Measurements from ENCODE around the gene PDLIM3.
"Not testable (repeated sequence)": the region's sequence is repeated elsewhere in the genome, so short reads cannot be mapped to it uniquely, and the experiment has no call there.

The PDLIM3 gene

DNA sequence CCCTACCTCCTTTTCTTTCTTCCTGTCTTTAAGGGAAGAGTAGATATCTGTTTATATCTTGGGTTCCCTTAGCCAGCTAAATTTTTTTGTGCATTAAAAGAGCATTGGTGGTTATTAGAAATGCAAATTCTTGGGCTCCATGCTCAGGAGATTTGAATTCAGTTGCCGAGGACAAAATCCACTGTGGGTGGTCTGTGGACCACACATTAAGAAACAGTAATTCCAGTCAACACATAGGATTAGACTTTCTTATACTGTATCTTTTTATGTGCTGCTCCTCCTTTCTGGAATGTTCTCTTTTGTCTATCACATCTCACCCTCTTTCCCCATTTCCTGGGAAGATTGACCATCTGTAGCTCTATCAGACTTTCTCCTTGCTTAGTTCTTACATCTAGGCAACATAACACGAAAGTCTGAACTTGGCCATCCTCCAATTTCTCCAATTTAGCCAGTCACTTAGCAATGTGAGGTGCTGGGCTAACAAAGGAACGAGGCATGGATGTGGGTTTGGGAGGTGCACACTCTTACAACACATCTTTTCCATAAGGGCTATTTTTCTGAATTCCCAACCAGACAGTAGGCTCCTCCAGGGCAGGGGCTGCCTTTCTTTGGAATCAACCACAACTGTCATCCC lies 5.3 kb upstream of the PDLIM3 start:
- H3K27ac Mint-ChIP-seq, result no peak overlapping the region

DNA sequence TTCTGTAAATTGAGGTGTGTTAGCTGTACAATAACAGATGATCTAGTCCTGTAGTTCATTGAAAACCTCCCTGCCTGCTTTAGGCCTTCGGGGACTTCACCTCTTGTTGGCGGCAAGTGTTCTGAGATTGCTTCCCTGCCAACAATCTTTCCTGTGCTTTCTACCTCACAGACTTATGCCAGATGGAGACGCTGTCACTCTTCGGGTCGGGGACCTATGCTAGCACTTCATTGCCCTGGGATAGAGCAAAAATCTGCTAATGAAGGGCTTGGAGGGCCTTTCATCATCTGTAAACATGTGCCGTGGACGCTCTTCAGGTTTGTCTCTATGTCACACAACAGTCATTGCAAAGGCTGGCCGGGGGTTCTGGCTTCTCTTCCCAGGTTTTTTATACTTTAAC lies 4.7 kb upstream of the PDLIM3 start:
- no peaks in the 10 kb centered on the region for H3K4me1 Mint-ChIP-seq (ENCODE audit: low read depth)
- no peaks in the 10 kb centered on the region for H3K9me3 Mint-ChIP-seq
- peaks cover 24% of the 10 kb centered on the region for H3K27me3 Mint-ChIP-seq
- H3K27ac Mint-ChIP-seq, result no peak overlapping the region
- H3K36me3 Mint-ChIP-seq (ENCODE audit: low read depth), result no peaks in the 10 kb centered on the region
- no peak overlapping the region for H3K4me3 Mint-ChIP-seq

More for the DNA sequence above, 5.3 kb upstream of the PDLIM3 start:
- Mint-ChIP-seq H3K36me3 (ENCODE audit: low read depth) (no peaks in the 10 kb centered on the region), H3K9me3 (no peaks in the 10 kb centered on the region), H3K4me1 (ENCODE audit: low read depth) (no peaks in the 10 kb centered on the region), H3K27me3 (peaks cover 22% of the 10 kb centered on the region), H3K4me3 (no peak overlapping the region)

DNA sequence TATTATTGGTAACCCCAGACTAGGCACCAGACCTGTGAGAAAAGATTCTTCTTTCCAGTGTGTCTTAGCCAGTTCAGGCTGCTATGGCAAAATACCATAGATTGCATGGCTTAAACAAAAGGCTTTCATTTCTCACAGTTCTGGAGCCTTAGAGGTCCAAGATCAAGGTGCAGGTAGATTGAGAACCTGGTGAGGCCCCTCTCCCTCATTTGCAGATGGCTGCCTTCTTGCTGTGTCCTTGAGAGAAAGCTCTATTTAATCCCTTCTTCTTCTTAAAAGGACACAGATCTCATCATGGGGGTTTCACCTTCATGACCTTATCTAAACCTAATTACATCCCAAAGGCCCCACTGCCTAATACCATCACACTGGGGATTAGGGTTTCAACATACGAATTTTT lies 3.5 kb upstream of the PDLIM3 start:
- H3K27ac Mint-ChIP-seq, result no peak overlapping the region
- no peaks in the 10 kb centered on the region for H3K9me3 Mint-ChIP-seq
- no peak overlapping the region for H3K4me3 Mint-ChIP-seq
- peaks cover 3% of the 10 kb centered on the region for H3K4me1 Mint-ChIP-seq (ENCODE audit: low read depth)
- H3K27me3 Mint-ChIP-seq, result peaks cover 31% of the 10 kb centered on the region
- H3K36me3 Mint-ChIP-seq (ENCODE audit: low read depth), result no peaks in the 10 kb centered on the region

DNA sequence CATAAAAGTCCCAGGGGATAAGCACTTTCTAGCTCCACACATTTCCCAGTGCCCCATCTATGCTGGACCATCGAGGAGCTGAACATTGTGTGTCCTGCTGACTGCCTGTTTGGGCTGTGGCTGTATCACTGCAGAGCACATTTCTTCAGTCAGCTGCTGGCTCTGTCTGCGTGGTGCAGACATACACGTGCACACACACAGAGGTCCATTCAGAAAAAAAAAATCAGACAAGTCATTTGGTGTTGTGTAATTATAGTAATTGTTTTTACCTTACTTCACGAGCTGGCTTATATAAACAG lies 1.1 kb upstream of the PDLIM3 start:
- peaks cover 3% of the 10 kb centered on the region for H3K4me1 Mint-ChIP-seq (ENCODE audit: low read depth)

DNA sequence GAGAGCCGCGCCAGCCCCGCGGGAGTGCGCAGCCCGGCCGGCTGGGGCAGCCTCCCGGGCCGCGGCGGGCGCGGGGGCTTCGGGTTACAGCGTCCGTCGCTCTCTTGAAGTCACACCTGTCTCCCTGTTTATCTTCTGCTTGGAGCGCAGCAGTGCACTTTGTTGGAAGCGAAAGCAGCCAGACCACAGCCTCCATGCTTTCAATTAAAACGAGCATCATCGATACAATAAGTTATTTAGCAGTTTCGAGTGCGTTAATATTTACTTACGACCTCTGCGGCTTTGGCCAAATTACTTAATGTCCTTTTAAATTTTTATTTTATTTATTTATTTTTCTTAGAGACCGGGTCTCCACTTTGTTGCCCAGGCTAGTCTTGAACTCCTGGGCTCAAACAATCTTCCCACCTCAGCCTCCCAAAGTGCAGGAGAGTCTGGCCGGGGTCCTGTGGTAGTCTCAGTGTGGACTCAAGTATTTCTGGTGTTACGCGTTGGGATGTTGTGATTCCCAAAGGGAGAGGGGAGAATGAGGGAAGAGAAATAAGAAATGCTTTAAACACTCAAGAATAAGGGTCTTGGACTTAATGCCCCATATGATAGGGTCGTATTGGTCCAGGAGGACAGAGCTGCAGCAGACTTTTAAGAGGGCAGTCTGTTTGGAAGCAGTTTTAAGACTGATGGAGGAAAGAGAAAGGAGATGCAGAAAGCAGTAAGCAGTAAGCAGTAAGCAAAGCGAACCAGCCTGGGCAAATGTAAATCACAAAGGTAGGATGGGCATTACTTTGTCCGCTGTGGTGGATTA lies 504 bp upstream of the PDLIM3 start:
- Mint-ChIP-seq H3K4me1 (ENCODE audit: low read depth) (peaks cover 3% of the 10 kb centered on the region), H3K4me3 (peak overlapping the region; percentile 42), H3K9me3 (no peaks in the 10 kb centered on the region), H3K27me3 (peaks cover 39% of the 10 kb centered on the region), H3K36me3 (ENCODE audit: low read depth) (no peaks in the 10 kb centered on the region), H3K27ac (no peak overlapping the region)

More for the DNA sequence above, 1.1 kb upstream of the PDLIM3 start:
- Mint-ChIP-seq H3K27me3 (peaks cover 38% of the 10 kb centered on the region), H3K27ac (no peak overlapping the region), H3K9me3 (no peaks in the 10 kb centered on the region), H3K36me3 (ENCODE audit: low read depth) (no peaks in the 10 kb centered on the region), H3K4me3 (no peak overlapping the region)

DNA sequence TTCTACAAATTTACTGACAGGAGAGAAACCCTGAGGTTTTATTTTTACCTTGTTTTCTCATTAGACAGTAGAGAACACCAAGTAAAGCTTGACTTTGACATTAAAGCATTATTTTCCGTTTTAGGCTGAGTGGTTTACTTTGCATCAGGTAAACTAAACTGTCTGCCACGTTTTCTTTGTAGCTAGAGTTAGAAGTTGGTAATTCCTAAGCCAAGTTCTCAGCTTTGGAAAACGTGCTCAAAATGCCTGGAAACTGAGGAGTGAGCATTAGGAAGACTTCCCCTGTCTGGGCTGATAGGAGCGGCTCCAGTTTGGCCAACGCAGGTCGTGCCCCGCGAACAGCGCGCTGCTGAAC lies 819 bp downstream of the PDLIM3 start:
- H3K9me3 Mint-ChIP-seq, result no peaks in the 10 kb centered on the region
- H3K27ac Mint-ChIP-seq, result no peak overlapping the region
- H3K4me1 Mint-ChIP-seq (ENCODE audit: low read depth), result peaks cover 3% of the 10 kb centered on the region
- no peaks in the 10 kb centered on the region for H3K36me3 Mint-ChIP-seq (ENCODE audit: low read depth)
- no peak overlapping the region for H3K4me3 Mint-ChIP-seq
- H3K27me3 Mint-ChIP-seq, result peaks cover 52% of the 10 kb centered on the region

DNA sequence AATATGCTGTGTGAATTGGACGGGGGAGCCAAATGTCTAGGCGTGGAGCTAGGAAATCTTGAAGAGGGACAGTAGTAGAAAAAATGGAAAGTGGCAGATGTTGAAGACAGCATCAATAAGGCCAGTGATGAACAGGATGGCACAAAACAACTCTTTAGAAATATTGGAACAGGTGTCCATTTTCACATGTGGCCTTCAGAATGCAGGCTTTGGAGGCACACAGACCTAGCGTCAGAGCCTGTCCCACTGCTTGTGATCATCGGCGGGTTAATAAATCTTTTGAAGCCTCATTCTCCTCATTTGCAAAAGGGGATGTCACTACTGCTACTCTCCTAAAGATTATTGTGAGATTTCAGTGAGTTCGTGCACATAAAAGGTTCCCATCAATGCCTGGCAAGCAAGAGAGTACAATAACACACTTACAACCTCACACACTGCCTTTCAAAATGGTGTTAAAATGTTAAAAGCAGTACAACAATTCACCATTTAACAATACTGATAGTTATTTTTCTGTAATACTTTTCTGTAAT lies 2.4 kb downstream of the PDLIM3 start:
- Mint-ChIP-seq H3K36me3 (ENCODE audit: low read depth) (no peaks in the 10 kb centered on the region), H3K27ac (no peak overlapping the region), H3K4me1 (ENCODE audit: low read depth) (peaks cover 3% of the 10 kb centered on the region), H3K9me3 (no peaks in the 10 kb centered on the region), H3K4me3 (no peak overlapping the region), H3K27me3 (peaks cover 60% of the 10 kb centered on the region)

DNA sequence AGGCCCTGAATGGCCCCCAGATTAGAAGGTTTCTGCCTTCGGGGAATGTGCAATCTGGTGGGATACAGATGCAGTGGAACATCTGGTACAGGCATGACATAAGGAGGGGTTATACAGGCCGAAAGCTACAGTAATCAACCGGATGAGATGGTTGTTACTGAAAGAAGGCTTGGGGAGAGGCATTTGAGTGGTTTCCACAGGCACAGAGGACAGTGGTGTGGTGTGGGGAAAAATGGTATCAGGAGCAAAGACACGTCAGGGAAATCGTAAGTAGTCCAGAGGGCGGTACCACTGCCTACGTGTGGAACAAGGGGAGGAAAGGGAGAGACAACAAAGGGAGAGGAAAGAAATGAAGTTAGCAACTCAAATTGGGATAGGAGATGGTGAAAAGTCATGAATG lies 3.0 kb downstream of the PDLIM3 start:
- H3K27me3 Mint-ChIP-seq, result peaks cover 60% of the 10 kb centered on the region
- H3K4me1 Mint-ChIP-seq (ENCODE audit: low read depth), result peaks cover 3% of the 10 kb centered on the region
- H3K9me3 Mint-ChIP-seq, result no peaks in the 10 kb centered on the region
- no peak overlapping the region for H3K4me3 Mint-ChIP-seq
- no peaks in the 10 kb centered on the region for H3K36me3 Mint-ChIP-seq (ENCODE audit: low read depth)
- H3K27ac Mint-ChIP-seq, result no peak overlapping the region

DNA sequence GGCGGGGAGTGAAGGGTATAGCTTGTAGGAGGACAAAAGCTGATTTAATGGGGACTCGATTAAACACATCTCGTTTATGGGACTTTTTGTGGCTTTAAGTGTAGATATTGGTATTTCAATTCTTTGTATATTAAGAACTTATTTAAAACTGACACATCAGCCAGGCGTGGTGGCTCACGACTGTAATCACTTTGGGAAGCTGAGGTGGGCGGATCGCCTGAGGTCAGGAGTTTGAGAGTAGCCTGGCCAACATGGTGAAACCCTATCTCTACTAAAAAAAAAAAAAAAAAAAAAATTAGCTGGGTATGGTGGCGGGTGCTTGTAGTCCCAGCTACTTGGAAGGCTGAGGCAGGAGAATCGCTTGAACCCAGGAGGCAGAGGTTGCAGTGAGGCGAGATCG lies 3.7 kb downstream of the PDLIM3 start:
- H3K4me1 Mint-ChIP-seq (ENCODE audit: low read depth); H3K4me3 Mint-ChIP-seq; H3K9me3 Mint-ChIP-seq; H3K27ac Mint-ChIP-seq; H3K36me3 Mint-ChIP-seq (ENCODE audit: low read depth): not testable (repeated sequence)
- H3K27me3 Mint-ChIP-seq, result peaks cover 61% of the 10 kb centered on the region

DNA sequence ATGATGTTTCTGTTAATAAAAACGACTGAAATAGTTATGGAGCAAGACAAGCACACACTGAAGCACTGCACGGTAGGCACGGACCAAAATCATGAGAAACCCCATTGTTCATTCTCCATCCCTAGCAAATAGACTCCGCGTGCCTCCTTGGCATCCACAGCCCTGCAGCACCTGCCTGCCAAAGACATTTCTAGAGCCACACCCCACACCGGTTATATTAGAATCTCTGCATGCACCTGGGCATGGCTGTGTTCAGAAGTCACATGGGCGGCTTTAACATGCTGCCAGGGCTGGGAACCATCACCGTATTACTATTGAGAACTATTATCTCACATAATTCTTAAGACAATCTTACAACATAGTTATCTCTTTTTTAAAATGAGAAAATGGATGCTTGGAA lies 5.9 kb downstream of the PDLIM3 start:
- H3K36me3 Mint-ChIP-seq (ENCODE audit: low read depth), result no peaks in the 10 kb centered on the region
- no peak overlapping the region for H3K4me3 Mint-ChIP-seq
- H3K27me3 Mint-ChIP-seq, result peaks cover 55% of the 10 kb centered on the region
- H3K27ac Mint-ChIP-seq, result no peak overlapping the region
- no peaks in the 10 kb centered on the region for H3K4me1 Mint-ChIP-seq (ENCODE audit: low read depth)
- peaks cover 11% of the 10 kb centered on the region for H3K9me3 Mint-ChIP-seq

DNA sequence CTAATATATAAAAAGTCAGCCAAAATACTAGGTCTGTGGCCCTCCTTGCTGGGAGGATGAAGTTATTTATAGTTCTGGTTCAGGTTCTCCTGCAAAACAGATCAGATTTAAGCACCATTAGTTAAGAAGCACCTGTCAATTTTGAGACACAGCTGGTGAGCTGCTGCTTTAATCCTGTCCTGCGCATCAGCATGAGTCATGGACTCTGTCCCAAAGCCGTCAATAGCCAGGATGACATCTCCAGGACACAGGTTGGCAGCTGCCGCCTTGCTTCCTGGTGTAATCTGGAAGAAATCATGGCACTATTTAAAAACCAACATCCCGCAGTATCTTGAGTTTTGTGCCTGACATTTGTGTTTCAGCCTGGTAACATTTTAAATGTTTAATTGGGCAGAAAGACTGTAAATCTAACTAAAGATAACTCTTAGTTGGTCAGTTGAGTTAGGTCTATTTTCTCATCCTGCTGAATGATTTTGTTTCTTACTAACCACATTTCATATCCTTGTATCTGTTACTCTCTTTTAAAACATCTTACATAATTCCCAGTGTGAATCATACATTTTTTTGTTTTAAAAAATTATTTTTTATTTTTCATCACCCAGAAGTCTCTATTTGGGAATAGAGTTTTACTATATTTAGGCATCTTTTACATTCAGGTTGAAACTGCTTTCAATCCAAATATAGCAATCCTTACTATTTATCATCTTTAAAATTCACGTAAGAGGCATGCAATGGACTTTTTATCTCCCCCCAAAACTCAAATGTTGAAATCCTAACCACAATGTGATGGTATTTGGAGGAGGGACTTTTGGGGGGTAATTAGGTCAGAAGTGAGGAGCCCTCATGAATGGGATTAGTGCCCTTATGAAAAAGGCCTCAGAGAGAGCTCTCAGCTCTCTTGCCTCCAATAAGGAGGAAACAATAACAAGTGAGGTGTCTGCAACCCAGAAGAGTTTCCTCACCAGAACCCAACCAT lies 10.1 kb downstream of the PDLIM3 start:
- Mint-ChIP-seq H3K4me3 (no peak overlapping the region), H3K36me3 (ENCODE audit: low read depth) (no peaks in the 10 kb centered on the region), H3K9me3 (peaks cover 11% of the 10 kb centered on the region), H3K4me1 (ENCODE audit: low read depth) (no peaks in the 10 kb centered on the region), H3K27ac (no peak overlapping the region), H3K27me3 (peaks cover 38% of the 10 kb centered on the region)

DNA sequence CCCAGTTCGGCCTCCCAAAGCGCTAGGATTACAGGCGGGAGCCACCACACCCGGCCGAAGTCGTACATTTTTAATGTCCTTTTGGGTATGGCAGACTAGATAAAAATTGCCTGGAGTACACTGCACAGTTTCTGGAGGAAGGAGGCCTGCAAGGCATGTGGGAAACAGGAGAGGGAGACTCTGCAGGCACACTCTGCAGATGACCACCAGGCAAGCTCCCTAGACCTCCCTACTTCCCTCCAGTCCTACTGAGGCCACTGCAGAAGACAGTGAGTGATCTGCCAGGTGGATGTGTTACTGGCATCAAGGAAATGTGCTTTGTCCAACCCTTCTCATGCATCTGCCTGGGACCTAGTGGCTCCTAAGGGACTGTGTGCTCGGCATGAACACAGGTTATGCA lies 11.4 kb downstream of the PDLIM3 start:
- H3K4me1 Mint-ChIP-seq (ENCODE audit: low read depth), result no peaks in the 10 kb centered on the region
- no peak overlapping the region for H3K4me3 Mint-ChIP-seq
- H3K36me3 Mint-ChIP-seq (ENCODE audit: low read depth), result no peaks in the 10 kb centered on the region
- no peak overlapping the region for H3K27ac Mint-ChIP-seq
- H3K9me3 Mint-ChIP-seq, result peaks cover 11% of the 10 kb centered on the region
- H3K27me3 Mint-ChIP-seq, result peaks cover 34% of the 10 kb centered on the region

DNA sequence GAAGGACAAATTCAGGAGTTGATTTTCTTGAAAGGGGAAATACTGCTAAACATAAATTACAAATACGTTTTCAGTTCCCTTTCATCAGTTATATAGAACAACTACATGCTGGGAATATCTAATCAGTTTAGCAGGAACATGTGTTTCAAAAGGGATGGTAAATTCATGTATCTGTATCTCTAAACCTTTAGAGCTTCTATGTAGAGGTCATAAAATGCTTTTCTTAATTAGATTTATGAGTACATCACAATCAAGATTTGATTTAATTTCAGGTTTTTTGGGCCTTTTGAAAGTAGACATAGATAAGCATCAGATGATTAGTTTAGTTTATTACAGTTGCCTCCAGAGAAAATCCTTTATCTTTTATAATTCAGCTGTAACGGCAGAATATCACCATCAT lies 12.9 kb downstream of the PDLIM3 start:
- Mint-ChIP-seq H3K27ac (no peak overlapping the region), H3K27me3 (peaks cover 36% of the 10 kb centered on the region), H3K4me3 (no peak overlapping the region), H3K9me3 (peaks cover 11% of the 10 kb centered on the region), H3K36me3 (ENCODE audit: low read depth) (no peaks in the 10 kb centered on the region), H3K4me1 (ENCODE audit: low read depth) (no peaks in the 10 kb centered on the region)

DNA sequence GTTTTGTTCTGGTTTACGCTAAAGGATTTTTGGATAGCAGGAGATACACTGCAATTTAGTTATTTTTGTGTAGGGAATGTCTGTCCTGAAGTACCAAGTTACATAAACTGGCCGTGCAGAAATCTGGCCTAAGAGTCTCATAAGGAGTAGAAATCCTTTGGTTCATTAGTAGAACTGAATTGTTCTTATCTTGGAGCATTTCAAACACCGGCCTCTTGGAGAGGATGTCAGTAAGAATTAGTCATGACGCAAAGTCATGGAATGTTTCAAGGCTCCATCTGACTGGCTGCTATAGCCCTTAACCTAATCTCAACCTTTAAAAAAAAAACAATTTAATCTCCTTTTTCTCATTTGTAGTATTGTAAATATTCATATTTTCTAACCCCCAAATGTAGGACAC lies 15.2 kb downstream of the PDLIM3 start:
- Mint-ChIP-seq H3K4me3 (no peak overlapping the region), H3K36me3 (ENCODE audit: low read depth) (no peaks in the 10 kb centered on the region), H3K27ac (no peak overlapping the region), H3K9me3 (peaks cover 2% of the 10 kb centered on the region), H3K27me3 (peaks cover 38% of the 10 kb centered on the region), H3K4me1 (ENCODE audit: low read depth) (no peaks in the 10 kb centered on the region)

DNA sequence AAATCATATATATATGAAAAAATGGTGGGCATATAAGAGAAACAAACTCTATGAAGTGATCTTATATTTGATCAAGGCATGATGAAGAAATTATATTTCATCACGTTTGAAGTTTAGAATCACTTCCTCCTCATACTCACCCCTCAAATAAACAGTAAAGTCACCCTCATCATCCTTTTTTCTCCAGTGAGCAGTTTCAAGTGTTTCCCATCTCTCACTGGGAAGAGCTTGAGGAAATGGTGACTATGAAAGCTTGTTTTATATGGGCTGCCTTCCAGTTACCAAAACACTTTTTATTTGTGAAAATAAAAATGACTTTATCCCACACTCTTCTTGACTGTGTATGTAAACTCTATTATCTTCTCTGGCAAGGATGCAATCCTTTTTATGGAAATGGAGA lies 16.8 kb downstream of the PDLIM3 start:
- H3K9me3 Mint-ChIP-seq, result peaks cover 3% of the 10 kb centered on the region
- no peaks in the 10 kb centered on the region for H3K36me3 Mint-ChIP-seq (ENCODE audit: low read depth)
- H3K27me3 Mint-ChIP-seq, result peaks cover 48% of the 10 kb centered on the region
- no peak overlapping the region for H3K27ac Mint-ChIP-seq
- H3K4me3 Mint-ChIP-seq, result no peak overlapping the region
- peaks cover 8% of the 10 kb centered on the region for H3K4me1 Mint-ChIP-seq (ENCODE audit: low read depth)
